NT2/D1 (cell line): ENCODE results near the gene KIRREL2.

Source experiments
- SUZ12 ChIP-seq: IDR thresholded peaks from 2 replicates; pipeline ENCODE4 v1.6.1; 2011; ENCODE audit not compliant: insufficient read length, insufficient read depth; ENCODE audit errors: extremely low read depth
- YY1 ChIP-seq: IDR thresholded peaks from 2 replicates; pipeline ENCODE4 v1.6.1; 2011; ENCODE audit not compliant: insufficient read length, insufficient read depth
- ZNF274 ChIP-seq: IDR thresholded peaks from 2 replicates; pipeline ENCODE4 v1.6.1; 2011; ENCODE audit warnings: mild to moderate bottlenecking, low read depth, low read length

DNA sequence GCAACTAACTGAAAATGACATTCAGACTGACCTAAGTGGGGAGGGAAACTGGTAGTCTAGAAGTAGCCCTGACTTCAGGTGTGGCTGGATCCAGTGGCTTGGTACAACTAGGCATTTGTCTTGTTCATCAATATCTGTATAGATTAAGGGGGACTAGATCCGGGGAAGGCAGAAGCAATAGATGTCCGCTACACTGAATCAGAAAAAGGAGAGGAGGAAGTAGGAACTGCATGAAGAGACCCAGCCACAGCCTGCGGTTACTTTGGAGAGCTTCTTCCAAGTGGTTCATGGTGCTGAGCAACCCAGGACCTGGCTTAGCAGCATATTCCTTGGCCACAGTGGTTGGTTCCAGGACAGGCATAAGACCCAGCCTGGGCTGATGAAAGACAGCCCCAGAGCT, 34.1 kb upstream of the KIRREL2 start:
- TF ChIP-seq YY1 (no peak), ZNF274 (no peak), SUZ12 (no peak)
